ENCODE measurements around the gene TMEFF2. TPM values are rescaled to one million over a fixed set of nuclear protein-coding genes. Genes with fewer than 3 reads are reported as not detected.

Gene TMEFF2
- total and polyA plus RNA-seq, 2 donors (not counting 1 experiment from before 2014, with no cell fraction given) = not detected

- Histone ChIP-seq H3K79me2 (ENCODE audit: control insufficient read depth, insufficient read depth, low read length) (no peaks in the 10 kb centered on the region), H3K4me3 (ENCODE audit: control extremely low read depth in 1 of 5, extremely low read depth in 1 of 5, insufficient read depth in 1 of 5, low read depth in 2 of 5, low read length in 4 of 5) (no peak overlapping the region), H3K4me1 (ENCODE audit: control insufficient read depth in 2 of 2, insufficient read depth in 2 of 2, low read length in 2 of 2) (no peaks in the 10 kb centered on the region), H3K36me3 (replicated peaks in 1 of 2; ENCODE audit: control extremely low read depth in 1 of 2, control insufficient read depth in 1 of 2, extremely low read depth in 1 of 2, insufficient read depth in 2 of 2, low read length in 1 of 2) (no peaks in the 10 kb centered on the region), H3K27ac (ENCODE audit: low read length in 2 of 2) (no peak overlapping the region), H3K4me2 (replicated peaks; ENCODE audit: low read depth, low read length, poor library complexity, severe bottlenecking) (no peak overlapping the region), H2AFZ (ENCODE audit: insufficient read depth, low read depth, low read length, poor library complexity, severe bottlenecking) (no peak overlapping the region), H4K20me1 (ENCODE audit: control insufficient read depth, insufficient read depth, low read length, poor library complexity, severe bottlenecking) (no peaks in the 10 kb centered on the region), H3K9me3 (ENCODE audit: control extremely low read depth in 1 of 3, control insufficient read depth in 2 of 3, insufficient read depth in 1 of 3, low read length in 2 of 3) (no peaks in the 10 kb centered on the region), H3K9ac (ENCODE audit: low read length) (no peak overlapping the region), H3K27me3 (replicated peaks in 1 of 4; ENCODE audit: control extremely low read depth in 1 of 4, control insufficient read depth in 3 of 4, insufficient read depth in 4 of 4, low read length in 3 of 4) (no peaks in the 10 kb centered on the region)
- ChIA-PET POLR2A (no interaction called here), CTCF (no interaction called here)
- TF ChIP-seq CTCF (IDR thresholded peaks at IDR 0.05) (no peak), EZH2 (IDR thresholded peaks at IDR 0.05; ENCODE audit: borderline replicate concordance, insufficient read depth, low read depth, low read length, poor library complexity, severe bottlenecking) (no peak)
- no peaks in the 10 kb centered on the region for H3K27me3 Mint-ChIP-seq
- ATAC-seq (ENCODE audit: low read depth) (no peak), DNase-seq (no peak)
- no peaks in the 10 kb centered on the region for H3K9me3 Mint-ChIP-seq (ENCODE audit: insufficient read depth)
- 58% methylated on average over 2 of the region's 4 CpGs for WGBS (ENCODE audit: insufficient coverage)
- no peak overlapping the region for H3K27ac Mint-ChIP-seq
- intact Hi-C loops (cut with micrococcal nuclease) = no loop called here
- H3K4me3 Mint-ChIP-seq = no peak overlapping the region
- no peaks in the 10 kb centered on the region for H3K4me1 Mint-ChIP-seq
Observed at GRCh38 chr2:192049362-192049761, 145.4 kb downstream of the TMEFF2 start.

GRCh38 chr2:192047315-192048107 lies 147.2 kb downstream of the TMEFF2 start:
- H3K4me3 ChIP-seq (ENCODE audit: control extremely low read depth in 1 of 5, extremely low read depth in 1 of 5, insufficient read depth in 1 of 5, low read depth in 2 of 5, low read length in 4 of 5) = no peak overlapping the region
- no peaks in the 10 kb centered on the region for H3K4me1 Mint-ChIP-seq
- H3K79me2 ChIP-seq (ENCODE audit: control insufficient read depth, insufficient read depth, low read length) = no peaks in the 10 kb centered on the region
- ATAC-seq (ENCODE audit: low read depth) = no peak
- CTCF ChIA-PET = interaction anchor here (0.7 kb wide), 1 partner anchor 140 kb away, joined by 3 read pairs; no protein-coding TSS in a partner anchor
- H3K27me3 ChIP-seq (replicated peaks in 1 of 4; ENCODE audit: control extremely low read depth in 1 of 4, control insufficient read depth in 3 of 4, insufficient read depth in 4 of 4, low read length in 3 of 4) = no peaks in the 10 kb centered on the region
- WGBS (ENCODE audit: insufficient coverage) = no CpG with 5 or more reads among the region's 2 CpGs
- H3K36me3 ChIP-seq (replicated peaks in 1 of 2; ENCODE audit: control extremely low read depth in 1 of 2, control insufficient read depth in 1 of 2, extremely low read depth in 1 of 2, insufficient read depth in 2 of 2, low read length in 1 of 2) = no peaks in the 10 kb centered on the region
- DNase-seq = no peak
- H3K27ac ChIP-seq (ENCODE audit: low read length in 2 of 2) = no peak overlapping the region
- no peaks in the 10 kb centered on the region for H3K9me3 ChIP-seq (ENCODE audit: control extremely low read depth in 1 of 3, control insufficient read depth in 2 of 3, insufficient read depth in 1 of 3, low read length in 2 of 3)
- TF ChIP-seq EZH2 (IDR thresholded peaks at IDR 0.05; ENCODE audit: borderline replicate concordance, insufficient read depth, low read depth, low read length, poor library complexity, severe bottlenecking) (no peak), CTCF (IDR thresholded peaks at IDR 0.05) (no peak)
- no peak overlapping the region for H3K9ac ChIP-seq (ENCODE audit: low read length)
- no peak overlapping the region for H3K4me2 ChIP-seq (replicated peaks; ENCODE audit: low read depth, low read length, poor library complexity, severe bottlenecking)
- intact Hi-C loops (cut with micrococcal nuclease) = no loop called here
- H4K20me1 ChIP-seq (ENCODE audit: control insufficient read depth, insufficient read depth, low read length, poor library complexity, severe bottlenecking) = no peaks in the 10 kb centered on the region
- H3K9me3 Mint-ChIP-seq (ENCODE audit: insufficient read depth) = no peaks in the 10 kb centered on the region
- no peaks in the 10 kb centered on the region for H3K4me1 ChIP-seq (ENCODE audit: control insufficient read depth in 2 of 2, insufficient read depth in 2 of 2, low read length in 2 of 2)
- no peaks in the 10 kb centered on the region for H3K27me3 Mint-ChIP-seq
- no peak overlapping the region for H2AFZ ChIP-seq (ENCODE audit: insufficient read depth, low read depth, low read length, poor library complexity, severe bottlenecking)
- H3K4me3 Mint-ChIP-seq = no peak overlapping the region
- no peak overlapping the region for H3K27ac Mint-ChIP-seq
- POLR2A ChIA-PET = no interaction called here

Measured in B cell (primary cell).